Transverse colon (tissue), 4 donors: ENCODE data around the gene ZNF490. TPM values are rescaled to one million over a fixed set of nuclear protein-coding genes. Genes with fewer than 3 reads are reported as not detected.

ENCODE experiments used
- DNase-seq: peaks from one replicate; pipeline ENCODE4 v3.0.0-alpha.2; 2019
- H3K27ac ChIP-seq, 4 donors: fragments of 200-600 bp; sonication (generic); 2 replicates each; pipeline ENCODE4 v1.5.1; 2016 to 2018; ENCODE audit warnings: inconsistent platforms in 4 of 4
- H3K27me3 ChIP-seq: fragments of 200-600 bp; sonication (generic); 2 replicates; pipeline ENCODE4 v1.5.1; 2017; ENCODE audit warnings: inconsistent platforms
- H3K36me3 ChIP-seq, 4 donors: fragments of 200-600 bp; sonication (generic); 2 replicates each; pipeline ENCODE4 v1.5.1; 2017 to 2019; ENCODE audit warnings: inconsistent platforms in 4 of 4
- H3K4me1 ChIP-seq, 4 donors: fragments of 200-600 bp; sonication (generic); 2 replicates each; pipeline ENCODE4 v1.5.1; 2017 to 2020; ENCODE audit warnings: inconsistent platforms in 4 of 4
- H3K4me3 ChIP-seq, 4 donors: fragments of 200-600 bp; sonication (generic); 1 replicate in 1 of 4; 2 replicates in 3 of 4; pipeline versions ENCODE4 v1.5.1 to v1.6.1; 2017 to 2019; ENCODE audit warnings: inconsistent platforms in 4 of 4
- H3K9me3 ChIP-seq, 2 donors: fragments of 200-600 bp; sonication (generic); 2 replicates each; pipeline ENCODE4 v1.5.1; 2017 to 2019; ENCODE audit warnings: inconsistent platforms in 2 of 2
- CTCF ChIP-seq, 5 experiments: fragments of 200-600 bp in 3 of 5; fragments of 450-650 bp in 2 of 5; sonication (generic) in 3 of 5; IDR thresholded peaks; 1 replicate in 2 of 5; 2 replicates in 3 of 5; pipeline ENCODE4 v1.5.1; 2016 to 2017; ENCODE audit warnings: antibody characterized with exemption in 5 of 5, inconsistent platforms in 3 of 5, mild to moderate bottlenecking in 2 of 5, moderate library complexity in 1 of 5
- EP300 ChIP-seq: sonication (generic); formaldehyde crosslinking; IDR thresholded peaks from one replicate; pipeline ENCODE4 v1.6.1; 2017; ENCODE audit warnings: antibody characterized with exemption, low read depth
- POLR2A ChIP-seq: fragments of 450-650 bp; IDR thresholded peaks from one replicate; pipeline ENCODE4 v1.6.1; 2016; ENCODE audit warnings: antibody characterized with exemption, mild to moderate bottlenecking, moderate library complexity
- POLR2AphosphoS5 ChIP-seq, 3 donors: sonication (generic); formaldehyde crosslinking; IDR thresholded peaks; one replicate each; pipeline ENCODE4 v1.6.1; 2016; ENCODE audit warnings: antibody characterized with exemption in 3 of 3
- WGBS, 2 donors: methylation state at CpG; one replicate each; pipeline ENCODE4 v1.1.5; 2018; ENCODE audit warnings: low coverage in 1 of 2; 5-methylcytosine and 5-hydroxymethylcytosine counted together
- in situ Hi-C, 4 donors: fragments of 200-750 bp; cut with MboI; loops; one replicate each; pipeline versions ENCODE4 v1.15.0 to v1.15.1; 2017; ENCODE audit warnings: low sequenced_read_pairs in 3 of 4, low pct_ligation_motif_present in 1 of 4, low pct_unique_long_range_greater_than_20kb in 1 of 4
- intact Hi-C: fragments of 100-400 bp; cut with DNase I; formaldehyde crosslinking; loops from one replicate; pipeline ENCODE4 v1.15.1; 2023; ENCODE audit warnings: low total_unique reads
- total RNA-seq, 4 donors: library from RNA; depleted of rRNA; stranded (reverse); fragments of >200 nt; gene quantifications; one replicate each; pipeline ENCODE4 v1.1.0, GENCODE V29; 2016

ZNF490 gene
- total RNA-seq, 4 donors from 2014 or later, result 6.7 to 54.9 (median 10.8) TPM

DNA sequence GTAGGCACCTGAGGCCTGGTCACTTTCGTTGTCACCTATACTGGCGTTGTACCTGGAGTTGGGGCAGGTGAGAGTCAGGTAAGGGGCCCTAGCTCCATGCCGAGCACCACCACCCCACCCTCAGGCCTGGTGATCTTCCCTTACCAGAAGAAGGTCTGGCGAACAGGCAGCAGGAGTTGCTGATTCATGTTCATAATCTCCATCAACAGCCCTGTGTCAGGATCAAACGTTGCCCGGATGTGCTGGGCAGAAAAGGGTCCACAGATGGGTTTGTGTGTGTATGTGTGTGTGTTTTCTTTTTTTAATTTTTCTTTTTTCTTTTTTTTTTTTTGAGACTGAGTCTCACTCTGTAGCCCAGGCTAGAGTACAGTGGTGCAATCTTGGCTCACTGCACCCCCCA is 41.6 kb upstream of the ZNF490 start:
- Histone ChIP-seq H3K9me3 (no peaks in the 10 kb centered on the region), H3K4me3 (no peak overlapping the region), H3K4me1 (peaks cover 3 to 11% (median 9%) of the 10 kb centered on the region in 4 donors), H3K36me3 (peaks cover 0 to 9% (median 2%) of the 10 kb centered on the region in 4 donors), H3K27me3 (no peaks in the 10 kb centered on the region), H3K27ac (no peak overlapping the region)
- DNase-seq, result no peak
- 76 to 96% methylated on average over 2 to 6 of the region's 6 CpGs for whole genome bisulfite sequencing, 2 donors
- TF ChIP-seq CTCF (IDR thresholded peaks at IDR 0.05) (no peak), POLR2AphosphoS5 (IDR thresholded peaks at IDR 0.05) (no peak), POLR2A (no peak), EP300 (no peak)
- in situ Hi-C loops, result no loop called here
- intact Hi-C loops, result no loop called here

GRCh38 chr19:12649941-12650340 is 39.3 kb upstream of the ZNF490 start:
- H3K9me3 ChIP-seq, result no peaks in the 10 kb centered on the region
- 95% methylated on average over 10 of the region's 10 CpGs; no CpG with 5 or more reads in 1 of the 2 donors for WGBS, 2 donors
- in situ Hi-C loops (no loop called here), intact Hi-C loops (no loop called here)
- no peak overlapping the region for H3K27ac ChIP-seq
- no peak for TF ChIP-seq POLR2A
- TF ChIP-seq POLR2AphosphoS5 (IDR thresholded peaks at IDR 0.05), result no peak
- TF ChIP-seq EP300, result no peak
- TF ChIP-seq CTCF (IDR thresholded peaks at IDR 0.05), result no peak
- no peak for DNase-seq
- H3K4me3 ChIP-seq, result no peak overlapping the region
- no peaks in the 10 kb centered on the region for H3K27me3 ChIP-seq
- H3K4me1 ChIP-seq, result peaks cover 3 to 11% (median 9%) of the 10 kb centered on the region in 4 donors
- peaks cover 0 to 5% (median under 1%) of the 10 kb centered on the region in 4 donors for H3K36me3 ChIP-seq

- no peaks in the 10 kb centered on the region for H3K36me3 ChIP-seq
- H3K4me1 ChIP-seq, result peaks cover 3 to 11% (median 9%) of the 10 kb centered on the region in 4 donors
- in situ Hi-C loops (no loop called here), intact Hi-C loops (no loop called here)
- no peak for DNase-seq
- 0 to 27% methylated on average over 1 to 28 of the region's 29 CpGs for WGBS, 2 donors
- peak overlapping the region in 3 of 4 donors; percentile 19 to 36 (median 26) for H3K4me3 ChIP-seq
- TF ChIP-seq POLR2A (no peak), CTCF (IDR thresholded peaks at IDR 0.05) (no peak), POLR2AphosphoS5 (IDR thresholded peaks at IDR 0.05) (no peak), EP300 (no peak)
- no peaks in the 10 kb centered on the region for H3K27me3 ChIP-seq
- H3K27ac ChIP-seq, result no peak overlapping the region
- H3K9me3 ChIP-seq, result no peaks in the 10 kb centered on the region
Observed at GRCh38 chr19:12648088-12648487, 37.5 kb upstream of the ZNF490 start.

GRCh38 chr19:12647490-12648071 is 37.0 kb upstream of the ZNF490 start:
- TF ChIP-seq EP300, result no peak
- TF ChIP-seq POLR2A, result no peak
- TF ChIP-seq POLR2AphosphoS5 (IDR thresholded peaks at IDR 0.05), result no peak
- TF ChIP-seq CTCF (IDR thresholded peaks at IDR 0.05), result no peak
- Histone ChIP-seq H3K36me3 (no peaks in the 10 kb centered on the region), H3K9me3 (no peaks in the 10 kb centered on the region), H3K27ac (no peak overlapping the region), H3K4me3 (peak overlapping the region in 3 of 4 donors; percentile 19 to 36 (median 26)), H3K4me1 (peaks cover 3 to 11% (median 9%) of the 10 kb centered on the region in 4 donors), H3K27me3 (no peaks in the 10 kb centered on the region)
- intact Hi-C loops (no loop called here), in situ Hi-C loops (no loop called here)
- 13 to 23% methylated on average over 6 to 31 of the region's 31 CpGs for WGBS, 2 donors
- DNase-seq, result peak; percentile 83
